ENCODE results near the gene DGKD.

- TF ChIP-seq CTCF (IDR thresholded peaks at IDR 0.05; ENCODE audit: insufficient read depth, low read depth, low read length) (no peak), EZH2 (IDR thresholded peaks at IDR 0.05; ENCODE audit: insufficient read depth, low read length) (no peak)
These were observed 28.5 kb upstream of the DGKD start for GRCh38 chr2:233325814-233326213.
